CD4-positive, alpha-beta T cell (primary cell): Measurements from ENCODE around the gene PPIP5K2. TPM values are rescaled to one million over a fixed set of nuclear protein-coding genes. Genes with fewer than 3 reads are reported as not detected.

Source experiments
- ATAC-seq: fragments of 200-7000 bp; cut with Tn5 transposase; one replicate; pipeline ENCODE4 v1.10.0; 2022; ENCODE audit warnings: mild to moderate bottlenecking; ENCODE audit not compliant: poor library complexity
- CTCF ChIA-PET: fragments of 350-600 bp; sonication (Branson Sonifier 250); formaldehyde crosslinking; loops from one replicate; lab custom pipeline; 2021; ENCODE audit warnings: antibody characterized with exemption, inconsistent platforms; lab: Charles Lee
- POLR2A ChIA-PET: fragments of 350-600 bp; sonication (Branson Sonifier 250); formaldehyde crosslinking; loops from one replicate; lab custom pipeline; 2021; ENCODE audit warnings: antibody characterized with exemption, inconsistent platforms; lab: Charles Lee
- DNase-seq, 14 experiments: peaks; one replicate each; pipeline ENCODE4 v3.0.0-alpha.2; 2013 to 2020; ENCODE audit warnings: mixed read lengths in 2 of 14
- H3K27ac ChIP-seq, 2 donors: one replicate each; pipeline versions ENCODE4 v1.5.1 to v1.7.0; 2013; ENCODE audit warnings: low read length in 2 of 2, low read depth in 1 of 2, mild to moderate bottlenecking in 1 of 2
- H3K27me3 ChIP-seq, 2 experiments: 1 replicate in 1 of 2; 2 replicates in 1 of 2; pipeline versions ENCODE4 v1.6.1 to v1.7.0; 2013; ENCODE audit warnings: low read length in 2 of 2, control low read depth in 1 of 2, mild to moderate bottlenecking in 1 of 2, moderate library complexity in 1 of 2; ENCODE audit not compliant: insufficient read depth in 2 of 2, control insufficient read depth in 1 of 2
- H3K36me3 ChIP-seq: one replicate; pipeline ENCODE4 v1.6.1; 2013; ENCODE audit warnings: low read length, control low read depth; ENCODE audit not compliant: insufficient read depth
- H3K4me1 ChIP-seq: one replicate; pipeline ENCODE4 v1.6.1; 2013; ENCODE audit warnings: low read length, control low read depth; ENCODE audit not compliant: insufficient read depth
- H3K4me3 ChIP-seq: one replicate; pipeline ENCODE4 v1.5.1; 2013; ENCODE audit warnings: mild to moderate bottlenecking, low read length, moderate library complexity
- H3K9me3 ChIP-seq, 2 experiments: 1 replicate in 1 of 2; 2 replicates in 1 of 2; pipeline versions ENCODE4 v1.6.1 to v1.7.0; 2013; ENCODE audit warnings: low read length in 2 of 2, mild to moderate bottlenecking in 2 of 2, control low read depth in 1 of 2, moderate library complexity in 1 of 2; ENCODE audit not compliant: control insufficient read depth in 1 of 2, insufficient read depth in 1 of 2
- H3K27ac Mint-ChIP-seq: one replicate; pipeline ENCODE4 v1.8.0; 2020; ENCODE audit warnings: mixed read lengths
- H3K27me3 Mint-ChIP-seq: one replicate; pipeline ENCODE4 v1.8.0; 2021; ENCODE audit warnings: mixed read lengths
- H3K36me3 Mint-ChIP-seq: one replicate; pipeline ENCODE4 v1.8.0; 2021; ENCODE audit warnings: low read depth, mixed read lengths
- H3K4me1 Mint-ChIP-seq: one replicate; pipeline ENCODE4 v1.8.0; 2021; ENCODE audit warnings: low read depth, mixed read lengths
- H3K4me3 Mint-ChIP-seq: one replicate; pipeline ENCODE4 v1.8.0; 2020; ENCODE audit warnings: mild to moderate bottlenecking, mixed read lengths
- H3K9me3 Mint-ChIP-seq: one replicate; pipeline ENCODE4 v1.8.0; 2020; ENCODE audit warnings: mixed read lengths
- CTCF ChIP-seq: fragments of 200-600 bp; IDR thresholded peaks from one replicate; pipeline ENCODE4 v1.8.0; 2022; ENCODE audit warnings: antibody characterized with exemption, mild to moderate bottlenecking
- intact Hi-C, 2 experiments: fragments of 100-400 bp; cut with DNase I in 1 of 2; cut with micrococcal nuclease in 1 of 2; formaldehyde crosslinking; loops; one replicate each; pipeline versions ENCODE4 v1.15.1 to v1.9.0; 2023 to 2025; cut with DNase I, micrococcal nuclease
- total RNA-seq, 174 experiments: library from RNA in 2 of 174; stranded (reverse) in 2 of 174; gene quantifications; one replicate each; pipeline ENCODE4 v1.2.3 and lab custom pipeline; 2021 to 2026

PPIP5K2 gene
- total RNA-seq, 2 experiments from 2014 or later, result 40.4 to 45.6 TPM

- no peaks in the 10 kb centered on the region for H3K9me3 Mint-ChIP-seq
Observed at GRCh38 chr5:103120607-103121200, 603 bp downstream of the PPIP5K2 start.

GRCh38 chr5:103122242-103122641 is 2.1 kb downstream of the PPIP5K2 start:
- ATAC-seq, result no peak
- no peaks in the 10 kb centered on the region for H3K9me3 ChIP-seq
- peaks cover 13% of the 10 kb centered on the region for H3K4me1 ChIP-seq
- DNase-seq, result no peak
- H3K4me1 Mint-ChIP-seq, result peaks cover 81% of the 10 kb centered on the region
- no peaks in the 10 kb centered on the region for H3K27me3 ChIP-seq
- H3K27ac Mint-ChIP-seq, result no peak overlapping the region
- intact Hi-C loops, result loop anchor here in 1 of 2 experiments (5.0 kb wide), 1 partner anchor 135 kb away; the partner anchor contains the start of gene MACIR
- no peak for TF ChIP-seq CTCF
- H3K9me3 Mint-ChIP-seq, result no peaks in the 10 kb centered on the region
- ChIA-PET CTCF (no interaction called here), POLR2A (no interaction called here)
- no peak overlapping the region for H3K27ac ChIP-seq
- peak overlapping the region; percentile 98 for H3K4me3 Mint-ChIP-seq
- H3K36me3 Mint-ChIP-seq, result peaks cover 28% of the 10 kb centered on the region
- no peaks in the 10 kb centered on the region for H3K36me3 ChIP-seq
- H3K4me3 ChIP-seq, result no peak overlapping the region
- H3K27me3 Mint-ChIP-seq, result no peaks in the 10 kb centered on the region

More at GRCh38 chr5:103120607-103121200, 603 bp downstream of the PPIP5K2 start:
- ChIA-PET CTCF (interaction anchor here (1.2 kb wide), 2 partner anchors 12 to 64 kb away, joined by 3 read pairs; no protein-coding TSS in a partner anchor), POLR2A (interaction anchor here (0.5 to 3.1 kb wide), 16 partner anchors 8 to 365 kb away, joined by 3 to 52 read pairs (median 6); partner anchors contain the start of genes MACIR and PAM)
- peak overlapping the region; percentile 97 for H3K27ac Mint-ChIP-seq
- H3K9me3 ChIP-seq, result no peaks in the 10 kb centered on the region
- TF ChIP-seq CTCF, result no peak
- H3K27ac ChIP-seq, result peak overlapping the region; percentile 62 to 92
- peak overlapping the region; percentile 98 for H3K4me3 Mint-ChIP-seq
- DNase-seq (peak in 2 of 14 experiments; percentile 1 to 29), ATAC-seq (no peak)
- H3K4me1 Mint-ChIP-seq, result peaks cover 66% of the 10 kb centered on the region
- H3K27me3 Mint-ChIP-seq, result no peaks in the 10 kb centered on the region
- peaks cover 28% of the 10 kb centered on the region for H3K36me3 Mint-ChIP-seq
- H3K4me3 ChIP-seq, result peak overlapping the region; percentile 86
- H3K4me1 ChIP-seq, result peaks cover 13% of the 10 kb centered on the region
- H3K27me3 ChIP-seq, result no peaks in the 10 kb centered on the region
- intact Hi-C loops, result loop anchor here (2.0 to 5.0 kb wide), 2 partner anchors 137 to 138 kb away; partner anchors contain the start of gene MACIR (in 2 of the 2)
- no peaks in the 10 kb centered on the region for H3K36me3 ChIP-seq

- H3K27ac ChIP-seq, result no peak overlapping the region
- Mint-ChIP-seq H3K27ac (no peak overlapping the region), H3K9me3 (no peaks in the 10 kb centered on the region), H3K4me3 (no peak overlapping the region), H3K36me3 (peaks cover 24% of the 10 kb centered on the region), H3K4me1 (peaks cover 80% of the 10 kb centered on the region), H3K27me3 (no peaks in the 10 kb centered on the region)
- DNase-seq (no peak), ATAC-seq (no peak)
- intact Hi-C loops, result no loop called here
- no peak for TF ChIP-seq CTCF
- no peaks in the 10 kb centered on the region for H3K9me3 ChIP-seq
- ChIA-PET CTCF (interaction anchor here (1.6 kb wide), 1 partner anchor 13 kb away, joined by 6 read pairs; no protein-coding TSS in a partner anchor), POLR2A (interaction anchor here (0.5 kb wide), 1 partner anchor 372 kb away, joined by 4 read pairs; no protein-coding TSS in a partner anchor)
- peaks cover 6% of the 10 kb centered on the region for H3K4me1 ChIP-seq
- H3K36me3 ChIP-seq, result peaks cover 6% of the 10 kb centered on the region
- no peaks in the 10 kb centered on the region for H3K27me3 ChIP-seq
- H3K4me3 ChIP-seq, result no peak overlapping the region
Observed at GRCh38 chr5:103126557-103126956, 6.5 kb downstream of the PPIP5K2 start.
